Retina (tissue), 1 donor: ENCODE results near the gene PEX3.

Experiments
- DNase-seq: peaks from one replicate; pipeline ENCODE4 v3.0.0-alpha.2; 2016

The PEX3 gene

GRCh38 chr6:143540192-143540591, 89.6 kb downstream of the PEX3 start:
- DNase-seq = no peak
